Panc1 (cell line): Measurements from ENCODE around the gene PPFIA4. TPM values are rescaled to one million over a fixed set of nuclear protein-coding genes. Genes with fewer than 3 reads are reported as not detected.

Source experiments
- ATAC-seq: fragments of 200-7000 bp; cut with Tn5 transposase; 2 replicates; pipeline ENCODE4 v1.9.1; 2020; ENCODE audit warnings: mild to moderate bottlenecking, moderate library complexity
- BruUV-seq: library from RNA; stranded (reverse); fragments of 400-500 nt; replicated peaks from 2 replicates; lab custom pipeline; 2021; lab: Mats Ljungman, UMichigan
- CTCF ChIA-PET: fragments of 300-600 bp; sonication (Branson Sonifier 250); formaldehyde crosslinking; loops from one replicate; lab custom pipeline; 2022; ENCODE audit warnings: antibody characterized with exemption; lab: Charles Lee
- POLR2A ChIA-PET: fragments of 300-600 bp; sonication (Branson Sonifier 250); formaldehyde crosslinking; loops from one replicate; lab custom pipeline; 2022; ENCODE audit warnings: antibody characterized with exemption; lab: Charles Lee
- DNase-seq: peaks from one replicate; pipeline ENCODE4 v3.0.0-alpha.2; 2010; ENCODE audit warnings: low read depth, low spot score
- H3K27ac ChIP-seq: 2 replicates; pipeline ENCODE4 v1.5.1; 2011; ENCODE audit warnings: mild to moderate bottlenecking, low read length, inconsistent platforms
- H3K27me3 ChIP-seq: fragments of 200-500 bp; sonication (Bioruptor generic); 2 replicates; pipeline ENCODE4 v1.6.0; 2014; ENCODE audit warnings: low read length, inconsistent platforms; ENCODE audit not compliant: control insufficient read depth, insufficient read depth
- H3K36me3 ChIP-seq: fragments of 200-500 bp; sonication (Bioruptor generic); 2 replicates; pipeline ENCODE4 v1.5.1; 2014; ENCODE audit warnings: inconsistent platforms, mild to moderate bottlenecking, low read length, moderate library complexity; ENCODE audit not compliant: control insufficient read depth, insufficient read depth
- H3K4me1 ChIP-seq: 2 replicates; pipeline ENCODE4 v1.5.1; 2011; ENCODE audit warnings: inconsistent platforms, mild to moderate bottlenecking, low read length, moderate library complexity; ENCODE audit not compliant: control insufficient read depth, insufficient read depth
- H3K4me3 ChIP-seq, 2 experiments: 2 replicates each; pipeline ENCODE4 v1.5.1; 2011 to 2012; ENCODE audit warnings: low read depth in 2 of 2, low read length in 2 of 2, mild to moderate bottlenecking in 2 of 2, inconsistent platforms in 1 of 2, moderate library complexity in 1 of 2
- H3K9me3 ChIP-seq: fragments of 200-500 bp; sonication (Bioruptor generic); 2 replicates; pipeline ENCODE4 v1.5.1; 2014; ENCODE audit warnings: low read depth, mild to moderate bottlenecking, inconsistent platforms, low read length, moderate library complexity; ENCODE audit not compliant: control insufficient read depth, insufficient read depth
- CTCF ChIP-seq: fragments of 450-650 bp; IDR thresholded peaks from 2 replicates; pipeline ENCODE4 v1.5.1; 2017; ENCODE audit warnings: mild to moderate bottlenecking
- POLR2AphosphoS5 ChIP-seq: IDR thresholded peaks from 2 replicates; pipeline ENCODE4 v1.6.1; 2012; ENCODE audit warnings: mild to moderate bottlenecking, low read depth, low read length, moderate library complexity
- REST ChIP-seq, 2 experiments: IDR thresholded peaks; 2 replicates each; pipeline ENCODE4 v1.6.1; 2011 to 2012; ENCODE audit warnings: low read depth in 2 of 2, control low read depth in 1 of 2, low read length in 1 of 2, mild to moderate bottlenecking in 1 of 2, moderate library complexity in 1 of 2; ENCODE audit not compliant: insufficient read depth in 1 of 2
- SIN3A ChIP-seq: IDR thresholded peaks from 2 replicates; pipeline ENCODE4 v1.6.1; 2012; ENCODE audit warnings: low read depth, mild to moderate bottlenecking, low read length, moderate library complexity, borderline replicate concordance; ENCODE audit not compliant: insufficient read depth
- TCF7L2 ChIP-seq: IDR thresholded peaks from 2 replicates; pipeline ENCODE4 v1.6.1; 2011; ENCODE audit warnings: mild to moderate bottlenecking, low read depth, low read length, inconsistent platforms
- in situ Hi-C: cut with HindIII; loops from 2 replicates; pipeline ENCODE4 v1.10.0; 2016; ENCODE audit warnings: low sequenced_read_pairs, low pct_unique_long_range_greater_than_20kb
- intact Hi-C: fragments of 100-400 bp; cut with micrococcal nuclease; formaldehyde crosslinking; loops from one replicate; pipeline ENCODE4 v1.10.0; 2022; ENCODE audit not compliant: unreplicated experiment
- total RNA-seq: library from RNA; stranded (reverse); gene quantifications from one replicate; pipeline ENCODE4 v1.2.1, GENCODE V29; 2021; ENCODE audit not compliant: unreplicated experiment

PPFIA4 gene
- total RNA-seq, 1 experiment from 2014 or later, result 1.9 TPM

GRCh38 chr1:203086992-203087763 is 60.9 kb downstream of the PPFIA4 start:
- no peaks in the 10 kb centered on the region for H3K9me3 ChIP-seq
- no peak overlapping the region for H3K27ac ChIP-seq
- H3K27me3 ChIP-seq, result no peaks in the 10 kb centered on the region
- in situ Hi-C loops, result no loop called here
- DNase-seq (no peak), ATAC-seq (no peak)
- ChIA-PET POLR2A (no interaction called here), CTCF (no interaction called here)
- no peak overlapping the region for H3K4me3 ChIP-seq
- H3K4me1 ChIP-seq, result no peaks in the 10 kb centered on the region
- TF ChIP-seq POLR2AphosphoS5 (no peak), SIN3A (no peak), TCF7L2 (no peak), REST (IDR thresholded peaks at IDR 0.05; ENCODE audit: insufficient read depth in 1 of 2, low read depth in 2 of 2, low read length in 1 of 2) (no peak), CTCF (no peak)
- BruUV-seq, result no TSS peak
- H3K36me3 ChIP-seq, result no peaks in the 10 kb centered on the region
- intact Hi-C loops, result no loop called here

GRCh38 chr1:203088441-203088840 is 62.1 kb downstream of the PPFIA4 start:
- ATAC-seq (no peak), DNase-seq (no peak)
- peaks cover 2% of the 10 kb centered on the region; the same call in 1 of the 2 replicates for H3K27me3 ChIP-seq
- no peak overlapping the region for H3K27ac ChIP-seq
- H3K4me3 ChIP-seq, result no peak overlapping the region
- H3K4me1 ChIP-seq, result no peaks in the 10 kb centered on the region
- BruUV-seq, result no TSS peak
- CTCF ChIA-PET, result no interaction called here
- H3K9me3 ChIP-seq, result no peaks in the 10 kb centered on the region
- POLR2A ChIA-PET, result no interaction called here
- no peak for TF ChIP-seq CTCF
- TF ChIP-seq POLR2AphosphoS5, result no peak
- TF ChIP-seq SIN3A, result no peak
- no peak for TF ChIP-seq REST (IDR thresholded peaks at IDR 0.05; ENCODE audit: insufficient read depth in 1 of 2, low read depth in 2 of 2, low read length in 1 of 2)
- no peak for TF ChIP-seq TCF7L2
- H3K36me3 ChIP-seq, result no peaks in the 10 kb centered on the region
- intact Hi-C loops (no loop called here), in situ Hi-C loops (no loop called here)
